ENCODE measurements around the gene SDSL.

SDSL gene

DNA sequence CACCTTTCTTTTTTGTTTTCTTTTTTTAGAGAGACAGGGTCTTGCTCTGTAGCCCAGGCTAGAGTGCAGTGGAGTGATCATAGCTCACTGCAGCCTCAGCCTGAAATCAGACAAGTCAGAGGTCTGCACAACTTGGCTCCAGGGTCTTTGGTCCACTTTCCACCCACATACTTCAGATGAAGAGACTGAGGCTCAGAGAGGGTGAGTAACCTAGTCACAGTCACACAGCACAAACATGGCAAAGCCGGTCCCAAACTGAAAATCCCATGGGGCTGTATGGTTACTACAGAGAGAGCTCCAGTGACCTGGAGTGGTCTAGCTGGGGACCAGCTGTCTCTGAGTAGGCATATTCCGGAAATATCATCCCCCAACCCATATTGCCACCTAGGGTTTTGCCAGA, 30.3 kb downstream of the SDSL start:
- DNase-seq: no peak

DNA sequence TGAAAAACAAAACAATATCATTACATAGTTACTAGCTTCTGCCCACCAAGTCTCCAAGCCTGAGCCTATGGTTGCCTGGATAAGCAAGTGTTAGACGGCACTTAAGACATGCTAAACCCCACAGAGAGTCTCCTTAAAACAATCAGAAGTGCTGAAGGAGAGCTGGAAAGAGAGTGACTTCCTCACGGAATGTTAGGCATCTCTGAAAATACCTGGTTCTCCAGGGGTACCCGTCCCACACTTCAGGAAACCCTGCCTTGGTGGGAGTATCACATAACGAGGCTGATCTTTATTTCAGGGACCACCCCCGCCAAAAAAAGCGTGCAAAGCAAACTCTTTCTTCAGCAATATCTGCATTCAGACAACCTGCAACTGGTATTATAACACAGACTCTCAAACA, 31.1 kb downstream of the SDSL start:
- no peak for DNase-seq

DNA sequence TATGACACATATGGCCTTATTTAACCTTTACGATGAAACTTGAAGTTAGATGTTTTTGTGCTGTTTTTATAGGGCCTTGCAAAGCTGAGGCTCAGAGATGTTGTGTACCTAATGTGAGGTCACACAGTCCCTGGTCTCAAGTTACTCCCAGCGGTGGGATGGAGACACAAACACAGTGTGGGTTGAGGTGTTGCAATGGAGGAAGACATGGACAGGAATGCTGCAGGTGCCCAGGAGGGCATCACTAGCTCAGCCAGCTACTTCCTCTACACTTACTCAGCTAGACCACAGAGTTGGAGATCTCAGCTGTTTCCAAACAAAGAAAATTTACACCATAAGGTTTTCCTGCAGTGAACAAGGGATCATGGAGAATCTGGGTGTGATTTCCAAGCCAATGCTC, 34.0 kb downstream of the SDSL start:
- no peak for DNase-seq

DNA sequence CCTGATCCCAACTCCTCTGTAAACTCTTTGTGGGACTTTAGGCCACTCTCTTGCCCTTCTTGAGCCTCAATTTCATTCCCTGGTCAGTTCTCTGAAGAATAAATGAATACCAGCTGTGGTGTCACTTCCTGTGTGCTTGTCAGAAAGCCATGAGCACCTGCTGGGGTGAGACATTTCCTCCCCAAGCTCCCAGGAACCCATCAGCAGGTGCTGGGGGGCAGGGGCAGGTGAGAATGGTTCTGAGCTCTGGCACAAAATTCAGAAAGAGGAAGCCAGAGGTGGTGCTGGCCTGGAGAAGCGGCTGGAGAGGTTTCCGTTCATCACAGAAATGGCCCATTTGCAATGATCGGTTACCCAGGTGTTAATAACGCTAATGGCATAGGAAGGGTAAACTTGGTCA, 34.6 kb downstream of the SDSL start:
- DNase-seq: no peak

DNA sequence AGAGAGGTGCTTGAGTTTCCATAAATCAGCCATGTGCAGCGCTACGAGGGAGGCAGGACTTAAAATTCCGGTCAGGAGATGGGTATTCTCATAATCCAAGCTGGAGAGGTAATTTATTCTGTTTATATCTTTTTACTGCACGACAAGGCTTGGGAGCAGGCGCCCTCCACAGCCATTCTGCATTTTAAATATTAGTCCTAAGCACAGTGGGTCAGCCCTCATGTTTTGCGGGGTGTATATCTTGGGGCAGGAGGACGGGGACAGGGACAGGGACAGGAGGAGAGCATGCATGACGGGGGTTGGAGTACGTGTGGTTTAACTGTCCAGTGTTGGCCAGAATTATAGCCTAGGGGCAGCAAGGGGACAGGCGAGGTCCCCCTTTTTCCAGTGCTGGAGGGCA, 35.0 kb downstream of the SDSL start:
- no peak for DNase-seq

DNA sequence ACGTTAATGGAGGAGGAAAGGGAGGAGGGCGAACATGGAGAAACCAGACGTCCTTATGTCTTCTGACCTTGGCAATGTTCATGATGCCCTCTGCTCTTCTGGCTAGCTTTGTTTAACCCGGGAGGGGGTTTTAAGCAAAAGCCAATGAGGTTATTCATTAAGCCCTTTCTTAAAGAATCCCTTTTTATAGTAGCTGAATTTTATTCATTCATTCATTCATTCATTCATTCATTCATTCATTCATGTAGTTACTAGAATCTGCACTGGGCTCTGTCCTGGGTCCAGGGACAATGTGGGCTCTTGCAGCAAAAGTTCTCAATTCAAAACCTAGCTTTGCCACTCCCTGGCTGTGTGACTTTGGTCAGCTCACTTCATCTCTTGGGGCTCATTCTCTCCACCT, 35.5 kb downstream of the SDSL start:
- DNase-seq: no peak

DNA sequence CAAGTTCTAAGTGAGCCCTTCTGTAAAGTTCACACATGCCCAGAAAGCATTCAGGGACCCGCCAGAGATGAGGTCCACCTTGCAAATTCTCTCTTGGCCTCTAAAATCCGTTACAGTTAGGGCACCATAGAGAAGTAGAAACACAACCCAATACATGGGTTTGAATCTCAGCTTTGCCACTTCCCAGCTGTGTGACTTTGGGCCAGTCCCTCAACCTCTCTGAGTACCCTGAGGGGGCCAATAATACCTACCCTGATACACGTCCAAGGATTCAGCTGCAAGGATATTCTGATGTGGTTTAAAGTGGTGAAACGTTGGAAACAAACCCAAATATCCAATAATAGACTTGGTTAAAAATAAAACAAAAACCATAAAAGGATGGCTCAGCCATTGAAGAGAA, 37.8 kb downstream of the SDSL start:
- DNase-seq: no peak

DNA sequence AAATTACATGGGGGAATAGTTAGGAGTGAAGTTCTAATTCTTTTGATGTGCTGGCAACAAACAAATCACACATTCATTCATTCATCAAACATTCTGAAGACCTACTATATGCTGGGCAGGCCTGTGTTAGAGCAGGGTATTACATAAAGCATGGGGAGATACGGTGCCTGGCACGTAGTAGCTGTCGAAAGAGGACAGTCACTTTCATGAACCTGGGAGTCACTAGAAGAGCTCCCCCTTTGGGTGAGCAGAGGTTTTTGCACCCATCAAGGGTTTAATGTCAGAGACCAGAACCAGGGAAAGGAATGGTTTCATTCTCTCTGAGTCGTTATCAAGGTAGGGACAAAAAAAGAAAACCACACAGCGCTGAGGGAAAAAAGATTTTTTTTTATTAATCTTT, 39.5 kb downstream of the SDSL start:
- DNase-seq: peak; percentile 72

DNA sequence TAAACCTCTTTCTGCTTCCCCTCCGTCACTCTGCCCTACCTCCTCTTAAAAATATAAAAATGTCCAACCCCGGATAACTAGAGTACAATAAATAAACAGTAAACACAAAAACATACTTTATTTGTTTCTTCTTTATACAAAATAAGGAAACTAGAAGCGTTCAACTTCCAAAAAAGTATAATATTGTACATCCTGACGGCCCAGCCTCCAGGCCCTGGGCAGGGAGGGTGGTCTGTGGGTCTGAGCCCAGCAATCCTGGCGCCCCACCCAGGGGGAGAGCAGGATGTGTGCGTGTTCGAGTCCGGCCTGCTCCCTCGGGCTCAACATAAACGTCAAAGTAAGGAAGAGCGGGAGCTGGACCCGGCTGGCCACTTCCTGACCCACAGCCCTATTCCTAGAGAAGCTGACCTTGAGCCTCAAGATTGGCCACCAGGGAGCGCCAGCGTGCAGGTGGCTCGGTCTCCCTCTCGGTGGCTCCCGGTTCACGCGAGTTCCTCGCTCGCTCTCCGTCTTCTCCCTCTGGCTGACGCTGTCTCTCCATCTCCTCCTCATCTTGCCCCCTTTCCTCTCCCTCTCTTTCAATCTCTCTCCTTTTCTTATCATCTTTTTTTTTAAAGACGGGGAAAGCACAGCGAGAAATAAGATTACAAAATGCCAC, 40.1 kb downstream of the SDSL start:
- DNase-seq: peak; percentile 79

DNA sequence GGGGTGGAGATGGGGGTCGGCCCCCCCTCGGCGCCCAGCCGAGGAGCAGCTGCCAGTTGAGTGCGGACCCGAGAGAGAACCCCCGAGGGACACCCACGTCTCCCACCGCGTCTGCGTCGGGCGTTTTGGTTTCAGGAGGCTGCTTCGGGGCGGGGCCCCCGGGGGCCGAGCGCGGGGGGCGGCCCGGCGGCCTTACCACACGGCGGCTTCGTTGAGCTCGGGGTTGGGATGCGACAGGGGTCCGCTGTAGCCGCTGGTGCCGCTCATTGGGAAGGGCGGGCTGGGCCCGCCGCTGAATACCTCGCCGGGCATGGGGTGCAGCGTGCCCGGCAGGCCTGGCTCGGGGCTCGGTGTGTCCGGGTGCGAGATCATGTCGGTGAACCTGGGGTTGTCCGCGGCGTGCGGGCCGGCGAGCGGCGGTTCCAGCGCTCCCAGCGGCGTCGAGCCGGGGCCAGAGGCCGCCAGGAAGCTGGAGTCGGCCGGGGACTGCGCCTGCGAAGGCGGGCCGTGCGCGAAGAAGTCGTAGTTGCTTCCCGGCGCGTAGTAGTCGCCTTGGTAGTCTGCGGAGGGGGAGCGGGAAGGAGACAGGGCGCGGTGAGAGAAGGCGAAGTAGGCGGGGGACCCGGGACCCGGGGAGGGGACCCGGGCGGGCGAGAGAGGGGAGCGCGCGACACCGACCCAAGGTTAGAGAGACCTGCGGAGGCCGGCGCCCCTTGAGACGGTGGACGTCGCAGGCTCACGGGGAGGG, 41.0 kb downstream of the SDSL start:
- DNase-seq: no peak

DNA sequence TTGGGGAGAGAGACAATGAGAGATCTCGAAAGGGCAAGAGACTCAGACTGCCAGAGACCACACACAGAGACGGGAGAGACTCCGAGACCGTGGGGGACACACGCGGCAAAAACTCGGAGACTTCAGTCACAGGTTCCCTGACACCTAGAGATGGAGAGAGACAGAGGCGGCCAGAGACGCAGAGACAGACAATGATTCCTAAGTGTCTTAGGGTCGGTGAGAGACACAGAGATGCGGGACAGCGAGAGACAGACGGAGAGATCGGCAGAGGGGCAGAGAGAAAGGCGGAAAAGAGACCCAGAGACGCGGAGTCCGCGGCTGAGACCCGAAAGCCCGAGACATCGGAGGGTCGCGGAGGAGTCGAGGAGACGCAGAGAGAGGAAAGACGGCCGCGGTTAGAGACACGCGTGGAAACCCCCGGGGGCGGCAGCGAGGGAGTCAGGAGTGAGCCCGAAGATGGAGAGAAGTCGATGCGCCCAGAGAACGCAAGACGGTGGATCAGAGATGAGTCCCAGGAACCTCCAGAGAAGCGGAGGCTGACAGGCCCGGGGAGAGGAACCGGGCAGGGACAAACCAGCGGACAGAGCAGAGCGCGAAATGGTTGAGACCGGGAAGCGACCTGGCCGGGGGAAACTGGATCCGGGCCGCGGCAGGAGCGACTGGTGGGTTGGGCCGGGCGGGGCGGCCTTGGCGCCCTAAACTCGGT, 41.7 kb downstream of the SDSL start:
- no peak for DNase-seq

DNA sequence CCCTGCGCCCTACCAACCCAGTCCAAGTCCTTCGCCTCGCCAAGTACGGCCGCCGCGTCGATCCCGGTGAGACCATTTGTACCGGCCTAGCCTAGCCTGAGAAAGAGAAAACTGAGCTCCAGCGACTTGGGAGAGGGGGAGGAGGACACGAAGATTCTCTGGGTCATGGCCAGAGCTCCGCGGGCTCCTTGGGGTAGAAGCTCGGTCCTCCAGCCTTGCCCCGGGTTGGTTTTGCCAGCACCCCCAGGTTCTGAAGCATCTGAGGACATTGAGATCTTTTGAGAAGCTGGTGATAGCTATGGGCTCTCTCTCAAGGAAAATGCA, 42.2 kb downstream of the SDSL start:
- DNase-seq: no peak

DNA sequence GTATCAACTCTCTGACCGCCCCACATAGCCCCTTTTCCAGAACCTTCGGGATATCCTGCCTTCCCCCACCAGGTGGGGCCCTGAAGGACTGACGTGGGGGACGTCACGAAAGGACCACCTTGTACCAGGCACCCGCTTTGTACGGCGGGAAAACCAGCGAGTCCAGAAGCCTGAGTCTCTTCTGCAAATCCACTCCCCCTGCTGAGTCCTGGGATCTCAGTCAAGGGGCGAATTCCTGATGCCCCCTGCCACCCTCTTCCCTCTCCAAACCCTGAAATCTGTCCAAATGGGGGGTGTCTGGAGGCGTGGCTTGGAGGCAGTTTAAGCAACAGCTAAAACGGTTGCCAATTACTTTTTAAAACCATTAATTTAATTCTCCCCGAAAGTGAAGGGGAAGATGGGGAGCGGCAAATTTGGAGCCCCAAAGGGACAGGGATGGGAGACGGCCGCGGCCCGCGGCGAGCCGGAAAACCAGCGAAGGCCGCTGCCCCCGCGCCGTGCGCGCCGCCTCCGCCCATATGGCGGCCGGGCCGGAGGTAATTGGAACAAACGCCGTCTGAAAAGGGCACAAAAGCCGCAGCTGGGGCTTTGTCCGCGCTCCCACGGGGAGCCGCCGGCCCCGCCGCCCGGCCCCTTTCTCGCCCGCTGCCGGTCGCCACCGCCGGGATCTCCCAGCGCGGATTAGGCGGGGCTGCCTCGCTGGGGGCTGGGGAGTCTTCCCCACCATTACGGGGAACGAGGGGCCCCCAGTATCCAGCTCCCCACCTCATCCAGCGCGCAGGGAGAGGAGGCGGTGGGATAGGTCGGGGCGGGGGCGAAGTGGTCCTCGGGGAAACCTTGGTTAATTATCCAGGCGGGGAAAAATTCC, 42.9 kb downstream of the SDSL start:
- DNase-seq: no peak

DNA sequence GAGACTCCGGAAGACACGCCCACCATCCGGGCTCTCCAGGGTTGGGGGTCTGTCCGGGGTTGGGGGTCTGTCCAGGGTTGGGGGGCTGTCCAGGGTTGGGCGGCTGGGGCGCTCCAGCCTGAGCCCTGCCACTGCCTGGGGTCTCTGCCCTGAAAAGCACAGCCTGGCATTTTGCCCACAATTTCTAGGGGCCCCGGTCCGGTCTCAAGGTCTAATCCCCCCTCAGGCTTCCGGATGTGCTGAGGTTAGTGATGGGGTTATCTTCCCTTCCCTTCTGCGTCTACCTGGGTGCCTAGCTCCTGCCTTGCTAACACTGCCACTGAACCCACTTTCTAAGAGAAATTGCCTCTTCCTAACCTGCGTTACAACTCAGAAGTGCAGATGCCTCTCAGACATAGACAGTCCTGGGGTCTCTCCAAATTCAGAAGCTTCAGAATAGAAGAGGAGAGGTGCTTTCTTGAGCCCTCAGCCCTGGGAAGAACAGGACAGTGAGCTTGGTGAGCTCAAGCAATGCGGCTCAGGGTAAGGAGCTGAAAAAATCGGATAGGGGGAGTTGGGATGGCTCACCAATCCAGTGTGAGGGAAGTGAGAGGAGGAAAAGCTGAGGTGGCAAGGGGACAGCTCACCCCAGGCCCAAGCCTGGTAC, 43.8 kb downstream of the SDSL start:
- DNase-seq: no peak

DNA sequence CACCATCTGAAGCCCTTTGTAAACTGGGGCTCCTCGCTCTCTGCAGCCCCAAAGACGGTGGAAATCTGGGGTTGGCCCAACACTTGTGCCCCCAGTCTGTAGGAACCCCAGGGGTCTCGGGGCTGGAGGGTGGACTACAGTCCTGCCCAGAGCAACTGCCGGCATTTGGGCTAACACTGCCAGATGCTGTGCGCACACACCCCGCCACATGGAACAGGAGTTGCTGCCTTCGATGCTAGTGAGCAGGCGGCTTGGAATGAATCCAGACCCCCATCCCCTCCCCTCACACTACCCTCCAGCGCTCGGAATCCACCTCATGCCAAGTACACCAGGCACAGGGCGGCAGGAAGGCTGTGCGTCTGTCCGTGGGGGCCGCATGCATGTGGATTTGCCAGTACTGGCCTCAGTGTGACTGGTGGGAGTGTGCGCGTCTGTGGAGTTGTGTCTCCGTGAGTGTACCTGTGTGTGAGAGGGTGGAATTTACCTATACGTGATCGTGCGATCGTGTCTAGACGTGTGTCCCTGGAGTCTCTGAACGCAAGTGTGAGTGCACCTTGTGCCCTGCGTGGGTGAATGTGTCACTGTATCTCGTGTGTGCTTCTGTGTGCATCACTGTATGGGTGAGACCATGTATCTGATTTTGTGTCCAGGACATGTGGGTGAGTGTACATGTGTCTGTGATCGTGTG, 44.4 kb downstream of the SDSL start:
- no peak for DNase-seq

DNA sequence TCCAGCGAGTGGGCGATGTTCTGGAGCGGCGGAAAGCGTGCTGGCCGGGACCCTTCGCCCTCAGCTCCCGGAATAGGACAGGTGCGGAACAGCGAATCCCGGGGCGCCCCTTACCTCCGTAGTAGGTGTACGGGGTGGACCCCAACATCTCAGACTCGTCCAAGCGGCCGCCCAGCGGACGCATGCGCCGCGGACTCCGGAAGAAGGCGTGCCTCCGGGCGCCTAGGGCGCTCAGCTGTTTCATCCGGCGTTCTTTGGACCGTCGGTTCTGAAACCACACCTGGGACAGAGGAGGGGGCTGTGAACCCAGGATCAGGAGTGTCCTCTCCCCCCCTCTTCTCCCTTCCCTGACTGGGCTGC, 44.9 kb downstream of the SDSL start:
- no peak for DNase-seq

DNA sequence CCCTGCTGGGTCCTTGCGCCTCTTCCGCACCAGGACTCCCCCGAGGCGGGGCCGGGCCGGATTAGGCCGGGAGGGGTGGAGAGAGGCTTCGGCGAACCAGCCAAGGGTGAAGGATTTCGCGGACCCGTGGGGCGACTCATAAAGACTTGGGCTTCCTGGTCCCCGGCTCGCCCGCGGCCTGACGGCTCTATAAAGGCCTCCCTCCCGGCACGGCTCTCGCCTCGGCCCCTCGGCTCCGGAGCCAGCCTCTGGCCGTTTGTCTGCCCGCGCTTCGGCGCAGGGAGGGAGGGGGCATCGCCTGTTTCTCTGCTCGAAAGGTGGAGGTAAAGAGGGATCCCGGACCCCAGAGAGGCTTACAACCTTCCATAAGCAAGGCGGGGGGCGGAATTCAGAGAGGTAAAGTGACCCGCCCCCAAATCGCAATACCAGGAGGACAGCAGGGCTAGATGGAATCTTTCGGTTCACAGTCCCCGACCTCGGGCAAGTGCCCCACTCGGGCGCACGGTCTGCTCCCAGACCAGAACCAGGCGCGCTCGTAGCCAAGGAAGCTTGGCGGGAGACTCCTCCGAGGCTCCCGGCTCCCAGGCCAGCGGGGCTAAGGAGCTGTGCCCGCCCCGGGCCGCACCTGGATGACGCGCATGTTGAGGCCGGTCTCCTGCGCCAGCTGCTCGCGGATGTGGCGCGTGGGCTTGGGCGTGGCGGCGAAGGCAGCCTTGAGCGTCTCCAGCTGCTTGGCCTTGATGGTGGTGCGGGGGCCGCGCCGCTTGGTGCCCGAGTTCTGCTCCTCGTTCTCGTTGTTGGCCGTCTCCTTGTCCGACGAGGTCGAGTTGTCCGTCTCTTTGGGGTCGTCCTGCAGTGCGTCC, 45.6 kb downstream of the SDSL start:
- DNase-seq: no peak

DNA sequence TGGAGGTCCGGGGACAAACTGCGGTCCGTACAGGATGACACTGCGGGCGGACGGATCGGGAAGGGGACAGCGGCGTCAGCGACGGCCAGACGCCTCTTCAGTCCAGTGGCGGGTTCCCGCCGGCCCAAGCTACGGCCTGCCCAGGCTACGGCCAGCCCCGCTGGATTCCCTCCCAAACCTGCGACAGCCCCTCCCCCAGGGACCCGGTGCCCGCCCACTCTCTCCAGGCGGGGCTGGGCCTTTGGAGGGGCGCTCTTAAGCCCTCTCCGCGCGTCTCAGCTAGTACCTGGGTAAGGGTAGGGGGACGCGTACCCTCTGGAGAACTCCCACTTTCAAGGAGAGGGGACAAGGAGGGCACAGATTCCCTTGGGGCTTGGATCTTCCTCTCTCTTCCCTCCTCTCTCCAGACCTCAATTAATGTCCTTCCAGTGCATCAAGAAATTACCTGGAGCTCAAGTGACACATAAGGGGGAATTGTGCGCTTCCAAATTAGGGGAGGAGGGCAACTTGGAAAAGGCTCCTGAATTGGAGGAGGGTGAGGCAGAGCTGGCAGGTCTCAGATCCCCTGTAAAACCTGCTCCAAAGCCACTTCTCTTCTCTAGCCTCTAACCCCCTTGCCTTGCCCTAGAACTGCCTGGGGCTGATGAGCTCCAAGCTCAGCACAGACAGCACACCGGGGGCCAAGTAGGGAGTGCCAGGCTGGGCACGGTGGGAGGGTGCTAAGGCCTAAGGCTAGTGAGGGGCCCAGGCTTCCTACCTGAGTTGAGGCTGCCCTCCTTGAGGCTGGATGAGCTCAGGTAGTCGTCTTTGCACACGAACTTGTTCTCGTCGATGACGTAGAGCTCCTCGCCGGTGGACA, 46.4 kb downstream of the SDSL start:
- DNase-seq: no peak

DNA sequence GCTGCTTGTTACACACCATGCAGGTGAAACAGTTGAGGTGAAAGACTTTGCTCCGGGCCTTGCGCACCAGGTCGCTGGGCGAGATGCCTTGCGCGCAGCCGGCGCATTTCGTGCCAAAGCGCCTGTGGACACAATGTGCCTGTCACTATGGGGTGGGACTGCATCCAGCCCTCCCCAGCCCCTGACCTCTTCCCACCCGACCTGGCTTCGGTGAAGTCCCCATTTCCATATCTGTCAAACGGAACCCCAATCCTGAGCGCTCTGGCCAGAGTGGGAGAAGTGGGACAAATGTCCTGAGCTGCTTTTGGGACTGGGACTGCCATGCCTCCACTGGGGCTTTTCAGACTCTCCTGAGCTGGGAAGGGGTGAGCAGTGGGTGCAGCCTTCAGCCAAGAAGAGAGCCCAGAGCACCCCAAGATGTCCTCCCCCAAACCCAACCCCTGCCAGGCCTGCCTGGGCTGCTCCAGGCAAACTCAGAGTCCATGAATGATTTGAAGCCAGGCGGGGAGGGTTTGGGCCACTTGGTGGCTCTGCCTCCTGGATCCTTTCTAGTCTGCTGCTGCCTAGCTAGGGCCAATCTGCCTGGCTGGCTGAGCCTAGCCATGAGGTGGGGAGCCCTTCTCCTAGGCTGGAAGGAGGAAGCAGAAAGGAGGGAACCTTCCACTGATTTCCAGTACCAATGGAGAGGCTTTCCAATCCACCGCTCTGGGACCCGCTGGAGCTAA, 47.2 kb downstream of the SDSL start:
- no peak for DNase-seq
